ENCODE measurements around the gene CASQ2.

CASQ2 gene

GRCh38 chr1:115714572-115715141 lies 53.9 kb downstream of the CASQ2 start:
- Histone ChIP-seq H3K27ac (no peak overlapping the region), H3K27me3 (no peaks in the 10 kb centered on the region), H3K36me3 (no peaks in the 10 kb centered on the region), H3K4me3 (no peak overlapping the region), H3K4me1 (peaks cover 0 to 6% (median 0%) of the 10 kb centered on the region in 4 donors), H3K9me3 (no peaks in the 10 kb centered on the region)
- DNase-seq = no peak
- intact Hi-C loops (cut with DNase I; ENCODE audit: low total_unique reads) = loop anchor here (5.0 kb wide), 1 partner anchor 38 kb away; no protein-coding TSS in a partner anchor
- no peak for TF ChIP-seq CTCF (IDR thresholded peaks at IDR 0.05)

- Histone ChIP-seq H3K4me1 (peaks cover 0 to 6% (median 0%) of the 10 kb centered on the region in 4 donors), H3K36me3 (peaks cover 0 to under 1% (median 0%) of the 10 kb centered on the region in 3 donors), H3K27me3 (no peaks in the 10 kb centered on the region), H3K4me3 (no peak overlapping the region), H3K9me3 (no peaks in the 10 kb centered on the region), H3K27ac (no peak overlapping the region)
- DNase-seq = no peak
- TF ChIP-seq CTCF (IDR thresholded peaks at IDR 0.05) = no peak
- intact Hi-C loops (cut with DNase I; ENCODE audit: low total_unique reads) = no loop called here
Observed at GRCh38 chr1:115713906-115714305, 54.6 kb downstream of the CASQ2 start.

GRCh38 chr1:115712911-115713609 lies 55.5 kb downstream of the CASQ2 start:
- Histone ChIP-seq H3K36me3 (peaks cover 0 to 5% (median 0%) of the 10 kb centered on the region in 3 donors), H3K4me3 (no peak overlapping the region), H3K27ac (no peak overlapping the region), H3K27me3 (no peaks in the 10 kb centered on the region), H3K4me1 (peaks cover 0 to 6% (median 0%) of the 10 kb centered on the region in 4 donors), H3K9me3 (no peaks in the 10 kb centered on the region)
- DNase-seq = no peak
- intact Hi-C loops (cut with DNase I; ENCODE audit: low total_unique reads) = no loop called here
- TF ChIP-seq CTCF (IDR thresholded peaks at IDR 0.05) = no peak

- no peak for TF ChIP-seq CTCF (IDR thresholded peaks at IDR 0.05)
- no peak overlapping the region for H3K27ac ChIP-seq
Observed at GRCh38 chr1:115710859-115711624, 57.5 kb downstream of the CASQ2 start.

GRCh38 chr1:115706587-115707425 lies 61.7 kb downstream of the CASQ2 start:
- peak; percentile 48 to 67 for TF ChIP-seq CTCF (IDR thresholded peaks at IDR 0.05)
- no peak overlapping the region for H3K4me3 ChIP-seq
- no peaks in the 10 kb centered on the region for H3K27me3 ChIP-seq
- no peak overlapping the region for H3K27ac ChIP-seq
- intact Hi-C loops (cut with DNase I; ENCODE audit: low total_unique reads) = no loop called here
- H3K36me3 ChIP-seq = peaks cover 19 to 33% (median 31%) of the 10 kb centered on the region in 3 donors
- DNase-seq = no peak
- H3K9me3 ChIP-seq = no peaks in the 10 kb centered on the region
- H3K4me1 ChIP-seq = peaks cover 0 to 7% (median 3%) of the 10 kb centered on the region in 4 donors

More at GRCh38 chr1:115710859-115711624, 57.5 kb downstream of the CASQ2 start:
- Histone ChIP-seq H3K9me3 (no peaks in the 10 kb centered on the region), H3K27me3 (no peaks in the 10 kb centered on the region), H3K4me1 (peaks cover 0 to 10% (median 3%) of the 10 kb centered on the region in 4 donors), H3K36me3 (peaks cover 0 to 5% (median 0%) of the 10 kb centered on the region in 3 donors), H3K4me3 (no peak overlapping the region)
- DNase-seq = no peak
- intact Hi-C loops (cut with DNase I; ENCODE audit: low total_unique reads) = no loop called here

Measured in tibial artery (tissue), 4 donors.